ENCODE data around the gene EXOC6B.
"Not testable (repeated sequence)": the region's sequence is repeated elsewhere in the genome, so short reads cannot be mapped to it uniquely, and the experiment has no call there.

Gene EXOC6B

DNA sequence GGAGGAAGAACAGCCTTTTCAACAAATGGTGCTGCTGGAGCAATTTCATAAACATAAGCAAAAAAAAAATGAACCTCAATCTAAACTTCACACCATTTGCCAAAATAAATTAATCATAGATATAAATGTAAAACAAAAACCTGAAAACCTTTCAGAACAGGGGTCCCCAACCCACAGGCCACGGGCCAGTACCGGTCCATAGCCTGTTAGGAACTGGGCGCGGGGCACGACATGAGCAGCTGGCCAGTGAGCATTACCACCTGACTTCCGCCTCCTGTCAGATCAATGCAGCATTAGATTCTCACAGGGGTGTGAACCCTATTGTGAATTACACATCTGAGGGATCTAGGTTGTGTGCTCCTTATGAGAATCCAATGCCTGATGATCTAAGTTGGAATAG, 176.0 kb downstream of the EXOC6B start:
- H3K27me3 ChIP-seq (ENCODE audit: insufficient read depth, low read length), result no peaks in the 10 kb centered on the region
- no peak overlapping the region for H2AFZ ChIP-seq (ENCODE audit: low read length, unreplicated experiment)
- no peak overlapping the region for H3K4me3 ChIP-seq (ENCODE audit: low read depth, low read length)
- H3K27ac ChIP-seq (ENCODE audit: low read depth, low read length), result no peak overlapping the region
- no peaks in the 10 kb centered on the region for H3K4me1 ChIP-seq (ENCODE audit: control insufficient read depth, insufficient read depth, low read length, unreplicated experiment)
- no peaks in the 10 kb centered on the region for H3K79me2 ChIP-seq (ENCODE audit: control insufficient read depth, insufficient read depth, low read length, unreplicated experiment)
- no peaks in the 10 kb centered on the region for H3K36me3 ChIP-seq (ENCODE audit: insufficient read depth, low read length)

DNA sequence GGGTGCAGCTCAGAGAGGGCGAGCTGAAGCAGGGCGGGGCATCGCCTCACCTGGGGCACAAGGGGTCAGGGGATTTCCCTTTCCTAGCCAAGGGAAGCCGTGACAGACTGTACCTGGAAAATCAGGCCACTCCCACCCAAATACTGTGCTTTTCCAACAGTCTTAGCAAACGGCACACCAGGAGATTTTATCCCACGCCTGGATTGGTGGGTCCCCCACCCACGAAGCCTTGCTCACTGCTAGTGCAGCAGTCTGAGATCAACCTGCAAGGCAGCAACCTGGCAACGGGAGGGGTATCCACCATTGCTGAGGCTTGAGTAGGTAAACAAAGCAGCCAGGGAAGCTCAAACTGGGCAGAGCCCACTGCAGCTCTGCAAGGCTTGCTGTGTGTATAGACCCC, 184.6 kb downstream of the EXOC6B start:
- H3K27ac ChIP-seq (ENCODE audit: low read depth, low read length); H3K27me3 ChIP-seq (ENCODE audit: insufficient read depth, low read length); H3K36me3 ChIP-seq (ENCODE audit: insufficient read depth, low read length); H3K4me1 ChIP-seq (ENCODE audit: control insufficient read depth, insufficient read depth, low read length, unreplicated experiment); H2AFZ ChIP-seq (ENCODE audit: low read length, unreplicated experiment); H3K79me2 ChIP-seq (ENCODE audit: control insufficient read depth, insufficient read depth, low read length, unreplicated experiment); H3K4me3 ChIP-seq (ENCODE audit: low read depth, low read length): not testable (repeated sequence)

DNA sequence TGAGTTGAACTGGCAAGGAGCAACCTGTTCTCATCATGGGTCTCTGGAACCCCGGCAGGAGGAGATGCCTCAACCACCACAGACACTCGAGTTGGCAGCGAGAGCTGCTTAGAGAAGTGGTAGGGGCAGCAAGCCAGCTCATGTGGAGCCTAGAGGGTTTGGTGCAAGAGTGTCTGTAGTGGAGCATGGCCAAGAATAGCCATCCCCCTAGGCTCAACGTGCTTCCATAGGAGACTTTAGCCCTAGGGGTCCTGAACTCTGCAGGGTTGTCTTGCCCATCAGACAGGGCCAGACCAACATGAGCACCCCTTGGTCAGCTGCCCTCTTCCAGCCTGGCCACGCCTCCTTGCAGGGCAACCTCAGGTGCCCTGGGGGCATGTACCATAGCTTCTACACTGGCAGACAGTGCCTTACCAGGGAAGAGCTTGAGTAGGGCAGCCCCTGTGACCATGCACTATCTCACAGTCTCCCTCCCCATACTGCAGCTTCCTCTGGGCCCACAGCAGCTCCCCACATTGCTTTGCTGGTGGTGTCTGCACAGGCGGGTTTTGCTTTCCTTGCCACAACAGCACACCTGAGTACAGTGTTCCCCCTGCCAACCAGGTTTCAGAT, 187.1 kb downstream of the EXOC6B start:
- Histone ChIP-seq H3K4me3 (ENCODE audit: low read depth, low read length) (no peak overlapping the region), H3K4me1 (ENCODE audit: control insufficient read depth, insufficient read depth, low read length, unreplicated experiment) (no peaks in the 10 kb centered on the region), H2AFZ (ENCODE audit: low read length, unreplicated experiment) (no peak overlapping the region), H3K36me3 (ENCODE audit: insufficient read depth, low read length) (no peaks in the 10 kb centered on the region), H3K27ac (ENCODE audit: low read depth, low read length) (no peak overlapping the region), H3K79me2 (ENCODE audit: control insufficient read depth, insufficient read depth, low read length, unreplicated experiment) (no peaks in the 10 kb centered on the region), H3K27me3 (ENCODE audit: insufficient read depth, low read length) (no peaks in the 10 kb centered on the region)

DNA sequence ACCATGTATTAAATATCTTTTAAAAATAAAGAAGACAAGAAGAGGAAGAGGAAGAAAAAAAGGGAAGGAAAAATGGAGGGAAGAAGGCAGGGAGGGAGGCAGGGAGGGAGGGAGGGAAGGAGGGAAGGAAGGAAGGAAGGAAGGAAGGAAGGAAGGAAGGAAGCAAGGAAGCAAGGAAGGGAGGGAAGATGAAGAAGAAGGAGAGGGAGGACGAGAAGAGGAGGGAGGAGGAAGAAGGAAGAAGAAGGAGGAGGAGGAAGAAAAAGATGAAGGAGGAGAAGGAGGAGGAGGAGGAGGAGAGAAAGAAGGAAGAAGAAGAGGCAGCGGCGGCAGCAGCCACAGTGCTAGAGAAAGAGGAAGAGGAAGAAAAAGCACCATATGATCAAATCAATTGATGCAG, 189.6 kb downstream of the EXOC6B start:
- Histone ChIP-seq H3K36me3 (ENCODE audit: insufficient read depth, low read length) (no peaks in the 10 kb centered on the region), H3K27ac (ENCODE audit: low read depth, low read length) (no peak overlapping the region), H3K4me3 (ENCODE audit: low read depth, low read length) (no peak overlapping the region), H3K4me1 (ENCODE audit: control insufficient read depth, insufficient read depth, low read length, unreplicated experiment) (no peaks in the 10 kb centered on the region), H2AFZ (ENCODE audit: low read length, unreplicated experiment) (no peak overlapping the region), H3K79me2 (ENCODE audit: control insufficient read depth, insufficient read depth, low read length, unreplicated experiment) (no peaks in the 10 kb centered on the region), H3K27me3 (ENCODE audit: insufficient read depth, low read length) (no peaks in the 10 kb centered on the region)

DNA sequence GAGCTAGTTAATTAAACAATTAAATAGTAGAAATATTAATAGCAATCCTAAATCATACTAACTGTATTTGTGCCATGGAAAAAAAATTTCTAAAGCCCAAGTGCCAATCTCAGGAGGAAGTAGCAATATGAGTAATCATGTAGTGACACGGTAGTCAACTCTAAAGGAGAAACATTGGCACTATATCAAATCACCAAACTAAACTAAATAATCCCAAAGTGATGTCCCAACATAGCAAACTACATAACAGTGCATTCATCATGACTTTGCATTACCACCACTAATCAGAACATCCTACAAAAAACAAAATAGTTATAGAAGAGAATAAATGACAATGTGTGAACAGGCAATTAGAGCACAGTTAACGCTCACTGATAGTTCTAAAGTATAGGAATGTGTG, 195.1 kb downstream of the EXOC6B start:
- H2AFZ ChIP-seq (ENCODE audit: low read length, unreplicated experiment), result no peak overlapping the region
- H3K27me3 ChIP-seq (ENCODE audit: insufficient read depth, low read length), result no peaks in the 10 kb centered on the region
- no peaks in the 10 kb centered on the region for H3K79me2 ChIP-seq (ENCODE audit: control insufficient read depth, insufficient read depth, low read length, unreplicated experiment)
- peak overlapping the region; percentile 39; the same call in 1 of the 2 replicates for H3K27ac ChIP-seq (ENCODE audit: low read depth, low read length)
- H3K4me1 ChIP-seq (ENCODE audit: control insufficient read depth, insufficient read depth, low read length, unreplicated experiment), result peaks cover 11% of the 10 kb centered on the region
- H3K4me3 ChIP-seq (ENCODE audit: low read depth, low read length), result no peak overlapping the region
- no peaks in the 10 kb centered on the region for H3K36me3 ChIP-seq (ENCODE audit: insufficient read depth, low read length)

DNA sequence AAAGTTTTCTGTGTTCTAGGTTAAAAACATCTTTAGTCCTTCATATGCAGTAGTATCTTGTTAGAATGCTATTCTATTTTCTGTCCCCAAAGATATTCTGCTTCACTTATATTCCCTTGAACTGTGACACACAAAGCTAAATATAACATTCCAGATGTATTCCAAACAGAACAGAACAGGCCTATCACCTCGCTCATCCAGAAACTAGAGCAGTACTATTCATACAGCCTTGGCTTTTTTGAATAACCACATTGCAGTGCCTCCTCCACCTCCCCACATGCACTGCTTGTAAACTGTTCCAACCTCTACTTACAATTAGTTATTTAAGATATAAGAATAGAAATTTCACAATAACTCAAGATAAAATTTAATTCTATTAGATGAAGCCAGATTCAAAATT, 196.8 kb downstream of the EXOC6B start:
- Histone ChIP-seq H3K27ac (ENCODE audit: low read depth, low read length) (no peak overlapping the region), H2AFZ (ENCODE audit: low read length, unreplicated experiment) (no peak overlapping the region), H3K36me3 (ENCODE audit: insufficient read depth, low read length) (no peaks in the 10 kb centered on the region), H3K4me3 (ENCODE audit: low read depth, low read length) (no peak overlapping the region), H3K79me2 (ENCODE audit: control insufficient read depth, insufficient read depth, low read length, unreplicated experiment) (no peaks in the 10 kb centered on the region), H3K27me3 (ENCODE audit: insufficient read depth, low read length) (no peaks in the 10 kb centered on the region), H3K4me1 (ENCODE audit: control insufficient read depth, insufficient read depth, low read length, unreplicated experiment) (peaks cover 11% of the 10 kb centered on the region)

DNA sequence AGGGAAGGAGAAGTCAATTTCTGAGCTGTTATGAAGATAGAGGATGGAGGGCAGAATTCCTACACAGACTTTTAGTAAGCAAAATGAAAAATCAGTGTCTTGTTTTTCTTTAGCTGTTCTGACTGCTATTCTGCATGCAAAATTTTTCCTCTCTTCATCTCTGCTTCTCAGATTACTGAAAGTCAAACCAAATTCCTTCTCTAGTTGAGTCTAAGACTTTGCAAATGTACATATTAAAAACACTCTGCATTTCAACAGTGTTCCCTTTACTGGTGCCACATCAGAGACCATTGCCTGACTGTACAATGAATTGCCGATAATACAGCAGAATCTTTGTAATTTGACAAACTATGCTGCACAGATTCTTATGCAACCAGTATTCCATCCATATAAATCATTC, 198.8 kb downstream of the EXOC6B start:
- Histone ChIP-seq H2AFZ (ENCODE audit: low read length, unreplicated experiment) (no peak overlapping the region), H3K79me2 (ENCODE audit: control insufficient read depth, insufficient read depth, low read length, unreplicated experiment) (no peaks in the 10 kb centered on the region), H3K27ac (ENCODE audit: low read depth, low read length) (no peak overlapping the region), H3K27me3 (ENCODE audit: insufficient read depth, low read length) (no peaks in the 10 kb centered on the region), H3K4me1 (ENCODE audit: control insufficient read depth, insufficient read depth, low read length, unreplicated experiment) (peaks cover 11% of the 10 kb centered on the region), H3K4me3 (ENCODE audit: low read depth, low read length) (no peak overlapping the region), H3K36me3 (ENCODE audit: insufficient read depth, low read length) (no peaks in the 10 kb centered on the region)

DNA sequence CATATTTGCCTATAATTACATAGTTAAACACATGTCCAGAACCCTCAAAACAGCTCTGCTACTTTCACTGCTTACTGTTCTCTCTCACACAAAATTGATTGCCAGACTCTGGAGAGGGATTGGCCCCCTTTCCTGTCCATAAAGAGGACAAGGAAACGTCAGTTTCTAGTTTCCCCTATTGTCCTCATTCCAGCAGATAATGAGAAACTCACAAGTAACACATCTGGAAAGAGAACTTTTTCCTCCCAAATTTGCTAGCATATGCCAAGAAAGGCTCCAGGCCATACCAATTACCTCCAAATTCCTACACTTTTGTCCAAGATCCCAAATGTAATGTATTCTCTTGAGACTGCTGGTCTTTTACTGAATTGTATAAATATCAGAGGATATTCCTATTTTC, 200.5 kb downstream of the EXOC6B start:
- Histone ChIP-seq H3K4me3 (ENCODE audit: low read depth, low read length) (no peak overlapping the region), H3K79me2 (ENCODE audit: control insufficient read depth, insufficient read depth, low read length, unreplicated experiment) (no peaks in the 10 kb centered on the region), H2AFZ (ENCODE audit: low read length, unreplicated experiment) (no peak overlapping the region), H3K36me3 (ENCODE audit: insufficient read depth, low read length) (no peaks in the 10 kb centered on the region), H3K27me3 (ENCODE audit: insufficient read depth, low read length) (no peaks in the 10 kb centered on the region), H3K27ac (ENCODE audit: low read depth, low read length) (no peak overlapping the region), H3K4me1 (ENCODE audit: control insufficient read depth, insufficient read depth, low read length, unreplicated experiment) (peaks cover 4% of the 10 kb centered on the region)

DNA sequence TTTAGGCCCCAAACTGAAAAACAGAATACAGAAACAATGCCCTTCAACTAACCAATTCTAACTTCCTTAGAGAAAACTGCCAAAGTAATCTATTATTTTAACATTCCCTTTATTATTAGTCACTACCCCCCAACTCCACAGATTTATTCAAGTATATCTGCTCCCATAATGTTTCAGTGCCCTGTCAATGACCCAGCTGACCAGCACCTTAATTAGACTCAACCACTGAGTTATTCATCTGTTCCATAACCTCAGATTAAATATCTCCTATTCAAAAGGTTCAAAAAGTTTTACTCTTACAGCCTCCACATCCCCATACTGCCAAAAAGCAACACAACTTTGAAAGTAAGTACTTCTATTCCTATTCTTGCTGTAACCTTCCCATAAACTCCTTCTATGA, 202.4 kb downstream of the EXOC6B start:
- H3K27me3 ChIP-seq (ENCODE audit: insufficient read depth, low read length), result no peaks in the 10 kb centered on the region
- H3K27ac ChIP-seq (ENCODE audit: low read depth, low read length), result no peak overlapping the region
- no peaks in the 10 kb centered on the region for H3K79me2 ChIP-seq (ENCODE audit: control insufficient read depth, insufficient read depth, low read length, unreplicated experiment)
- H3K4me1 ChIP-seq (ENCODE audit: control insufficient read depth, insufficient read depth, low read length, unreplicated experiment), result peaks cover 5% of the 10 kb centered on the region
- no peak overlapping the region for H2AFZ ChIP-seq (ENCODE audit: low read length, unreplicated experiment)
- no peak overlapping the region for H3K4me3 ChIP-seq (ENCODE audit: low read depth, low read length)
- no peaks in the 10 kb centered on the region for H3K36me3 ChIP-seq (ENCODE audit: insufficient read depth, low read length)

DNA sequence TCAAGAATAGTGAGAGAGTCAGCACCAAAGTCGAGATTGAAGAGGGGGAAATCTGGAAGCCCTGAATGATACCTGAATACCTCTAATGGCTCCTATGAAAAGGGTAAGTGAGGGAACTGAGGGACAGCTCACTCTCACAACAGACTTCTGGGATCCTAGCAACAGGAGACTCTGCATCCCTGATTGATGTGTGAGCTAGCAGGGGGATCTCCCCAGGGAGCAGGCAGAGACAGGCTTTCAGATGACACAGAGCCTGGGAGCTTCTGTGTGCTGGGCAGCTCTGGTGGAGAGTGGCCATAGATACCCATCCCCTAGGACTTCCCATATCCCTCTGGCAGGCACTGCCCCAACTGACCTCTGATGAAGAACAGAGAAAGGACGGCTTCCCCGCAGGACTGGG, 206.2 kb downstream of the EXOC6B start:
- Histone ChIP-seq H3K27me3 (ENCODE audit: insufficient read depth, low read length) (no peaks in the 10 kb centered on the region), H3K27ac (ENCODE audit: low read depth, low read length) (no peak overlapping the region), H3K4me3 (ENCODE audit: low read depth, low read length) (no peak overlapping the region), H3K79me2 (ENCODE audit: control insufficient read depth, insufficient read depth, low read length, unreplicated experiment) (no peaks in the 10 kb centered on the region), H3K4me1 (ENCODE audit: control insufficient read depth, insufficient read depth, low read length, unreplicated experiment) (peaks cover 7% of the 10 kb centered on the region), H3K36me3 (ENCODE audit: insufficient read depth, low read length) (no peaks in the 10 kb centered on the region), H2AFZ (ENCODE audit: low read length, unreplicated experiment) (no peak overlapping the region)

DNA sequence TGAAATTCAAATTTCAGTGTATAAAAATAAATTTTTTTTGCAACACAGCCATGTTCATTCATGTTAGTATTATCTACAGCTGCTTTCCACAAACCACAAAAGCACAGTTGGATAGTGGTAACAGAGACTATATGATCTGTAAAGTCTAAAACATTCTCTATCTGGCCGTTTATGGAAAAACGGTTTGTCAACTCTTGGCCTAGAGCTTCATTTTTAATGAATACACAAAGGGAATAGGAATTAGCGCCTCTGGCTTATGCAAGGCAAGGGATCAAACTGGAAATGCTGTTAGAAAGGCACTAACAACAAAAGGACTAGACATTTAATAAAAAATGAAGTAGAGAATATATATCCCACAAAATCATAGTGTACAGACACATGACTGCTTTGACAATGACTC, 211.9 kb downstream of the EXOC6B start:
- Histone ChIP-seq H3K27me3 (ENCODE audit: insufficient read depth, low read length) (no peaks in the 10 kb centered on the region), H2AFZ (ENCODE audit: low read length, unreplicated experiment) (no peak overlapping the region), H3K4me3 (ENCODE audit: low read depth, low read length) (no peak overlapping the region), H3K79me2 (ENCODE audit: control insufficient read depth, insufficient read depth, low read length, unreplicated experiment) (no peaks in the 10 kb centered on the region), H3K27ac (ENCODE audit: low read depth, low read length) (no peak overlapping the region), H3K4me1 (ENCODE audit: control insufficient read depth, insufficient read depth, low read length, unreplicated experiment) (peaks cover 13% of the 10 kb centered on the region), H3K36me3 (ENCODE audit: insufficient read depth, low read length) (no peaks in the 10 kb centered on the region)
